Stimulated activated CD4-positive, alpha-beta T cell treated with anti-CD3 and anti-CD28 coated beads, Interleukin-15, amount 100 ng/mL, for 48 hours (primary cell): ENCODE results near the gene ROR1.

Experiments
- DNase-seq, 2 donors: peaks; one replicate each; pipeline ENCODE4 v3.0.0-alpha.2; 2020; ENCODE audit warnings: low read depth in 2 of 2

Gene ROR1

DNA sequence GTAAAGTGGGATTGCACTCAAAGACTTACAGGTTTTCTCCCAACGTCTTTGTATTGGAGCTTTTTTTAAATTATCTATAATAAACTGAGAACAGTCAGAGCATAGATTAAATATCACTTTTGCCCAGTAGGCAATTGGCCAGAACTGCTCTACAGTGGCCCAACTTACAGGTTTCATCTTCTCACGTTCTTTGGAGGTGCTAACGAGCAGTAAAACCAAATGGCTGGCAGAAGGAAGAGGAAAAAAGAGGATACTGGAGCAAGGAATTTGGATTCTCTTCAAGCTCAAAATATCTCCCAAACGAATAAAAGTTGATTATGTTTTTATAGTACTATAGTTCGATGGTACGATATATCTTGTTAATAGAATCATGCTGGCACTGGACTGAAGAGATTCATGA is 201.1 kb downstream of the ROR1 start:
- DNase-seq: no peak

DNA sequence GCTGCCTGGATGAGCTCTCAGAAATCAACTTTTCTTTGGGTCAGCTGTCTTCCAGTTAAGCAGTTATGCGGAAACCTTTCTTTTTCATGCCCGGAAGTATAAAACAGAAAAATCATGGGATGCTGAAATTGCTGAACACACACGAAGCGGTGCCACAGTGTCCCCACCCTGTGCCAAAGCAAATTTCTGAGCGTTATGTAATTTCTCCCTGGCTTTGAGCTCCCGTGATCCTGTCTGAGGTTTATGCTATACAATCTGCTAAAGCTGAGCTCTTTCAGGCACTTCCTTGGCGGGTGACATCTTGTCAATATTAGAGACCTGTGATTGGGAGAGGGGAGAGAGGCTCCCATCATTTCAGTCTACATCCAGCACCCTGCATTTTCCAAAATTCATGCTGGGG is 201.7 kb downstream of the ROR1 start:
- DNase-seq: no peak

DNA sequence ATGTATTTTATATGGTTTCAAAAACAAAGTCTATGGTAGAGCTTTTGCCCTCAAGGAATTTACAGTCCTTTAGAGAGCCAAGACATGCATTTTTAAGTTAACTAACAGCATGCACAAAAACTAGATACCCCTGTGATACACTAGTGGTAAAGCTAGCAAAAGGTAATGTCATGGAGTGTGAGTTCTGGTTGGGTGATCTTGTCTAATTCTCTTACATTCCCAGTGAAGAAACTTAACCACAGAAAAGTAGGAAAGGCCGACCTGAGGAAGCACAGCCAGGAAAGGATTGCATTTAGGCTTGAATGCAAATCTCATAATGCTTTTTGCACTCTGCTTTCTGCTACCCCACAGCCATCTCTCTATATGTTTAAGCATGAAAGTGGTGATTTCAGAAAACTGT is 202.2 kb downstream of the ROR1 start:
- no peak for DNase-seq

DNA sequence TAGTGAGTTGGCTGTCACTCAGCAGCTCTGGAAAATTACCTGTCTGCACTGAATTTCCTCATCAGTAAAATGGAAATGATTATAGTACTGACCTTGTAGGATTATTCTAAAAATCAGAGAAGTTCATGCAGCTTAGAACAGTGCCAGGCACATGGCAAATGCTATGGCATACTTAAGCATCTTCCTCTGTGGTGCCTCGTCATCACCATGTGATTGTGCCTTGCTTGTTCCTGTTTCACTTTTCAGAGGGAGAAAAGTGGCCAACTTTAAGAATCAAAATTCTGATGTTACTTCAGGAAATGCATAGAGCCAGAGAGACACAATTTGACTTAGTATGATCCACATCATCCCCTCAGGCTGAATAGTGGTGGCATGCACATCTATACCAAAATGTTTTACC is 203.6 kb downstream of the ROR1 start:
- DNase-seq: no peak

DNA sequence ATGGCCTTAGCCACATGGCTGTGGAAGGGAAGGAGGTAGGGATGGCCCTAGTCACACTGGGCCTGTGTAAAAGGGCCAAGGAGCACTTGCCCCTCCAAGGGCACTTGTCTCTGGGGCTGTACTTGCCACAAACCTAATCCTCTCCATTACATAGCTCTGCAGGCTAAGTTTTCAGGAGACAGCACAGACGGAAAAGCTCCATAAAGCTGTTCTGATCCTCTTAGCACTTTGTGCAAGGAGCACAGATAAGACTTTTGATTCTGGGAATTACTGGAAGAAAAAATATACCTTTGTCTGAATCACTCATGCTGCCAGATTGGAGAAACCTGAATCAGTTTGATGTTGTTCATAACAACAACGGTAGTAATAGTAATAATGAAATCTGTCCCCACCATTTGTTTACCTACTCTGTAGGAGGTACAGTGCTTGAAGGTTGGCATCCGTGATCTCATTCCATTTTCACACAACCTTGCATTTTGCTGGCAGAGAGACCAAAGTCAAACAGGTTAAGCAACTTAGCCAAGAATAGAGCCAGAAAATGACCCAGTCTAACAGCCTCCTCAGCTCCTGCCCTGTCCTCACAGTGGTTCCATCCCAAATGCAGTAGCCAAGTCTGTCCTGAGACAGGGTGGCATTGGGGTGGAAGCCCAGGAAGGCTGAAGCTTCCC is 207.1 kb downstream of the ROR1 start:
- no peak for DNase-seq

DNA sequence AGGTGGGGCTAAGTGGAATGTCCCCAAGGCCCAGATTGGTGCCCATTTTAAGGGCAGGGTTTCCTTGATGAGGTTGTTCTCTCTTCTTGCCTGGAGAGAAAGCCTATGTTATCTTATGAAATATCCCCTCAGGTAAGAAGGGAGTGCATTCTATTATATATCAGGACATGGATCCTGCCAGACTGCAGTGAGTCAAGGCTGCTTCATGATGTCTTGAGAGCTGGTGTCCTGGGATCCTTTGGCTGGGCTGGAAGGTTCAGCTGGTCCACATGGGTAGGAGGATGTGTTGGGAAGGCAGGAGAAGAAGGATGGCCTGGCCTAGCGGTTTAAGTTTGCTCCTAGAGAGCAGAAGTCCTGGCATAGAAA is 207.6 kb downstream of the ROR1 start:
- no peak for DNase-seq

DNA sequence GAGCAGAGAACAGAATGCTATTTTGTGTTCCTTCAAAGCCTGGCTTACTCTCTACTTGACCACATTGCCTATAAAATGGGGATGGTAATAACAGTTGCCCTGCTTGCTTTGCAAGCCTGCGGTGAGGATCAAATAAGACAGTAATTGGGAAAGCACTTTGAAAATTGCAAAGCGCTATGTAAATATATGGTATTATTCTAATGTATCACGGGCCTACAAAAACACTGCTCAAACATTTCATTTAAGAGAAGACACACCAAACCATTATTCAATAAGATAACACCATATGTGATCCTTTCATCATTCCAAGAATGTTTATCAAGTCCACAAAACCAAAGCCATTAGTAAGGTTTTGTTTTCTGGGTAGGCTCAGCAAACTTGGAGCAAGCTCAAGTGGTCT is 208.4 kb downstream of the ROR1 start:
- DNase-seq: no peak

DNA sequence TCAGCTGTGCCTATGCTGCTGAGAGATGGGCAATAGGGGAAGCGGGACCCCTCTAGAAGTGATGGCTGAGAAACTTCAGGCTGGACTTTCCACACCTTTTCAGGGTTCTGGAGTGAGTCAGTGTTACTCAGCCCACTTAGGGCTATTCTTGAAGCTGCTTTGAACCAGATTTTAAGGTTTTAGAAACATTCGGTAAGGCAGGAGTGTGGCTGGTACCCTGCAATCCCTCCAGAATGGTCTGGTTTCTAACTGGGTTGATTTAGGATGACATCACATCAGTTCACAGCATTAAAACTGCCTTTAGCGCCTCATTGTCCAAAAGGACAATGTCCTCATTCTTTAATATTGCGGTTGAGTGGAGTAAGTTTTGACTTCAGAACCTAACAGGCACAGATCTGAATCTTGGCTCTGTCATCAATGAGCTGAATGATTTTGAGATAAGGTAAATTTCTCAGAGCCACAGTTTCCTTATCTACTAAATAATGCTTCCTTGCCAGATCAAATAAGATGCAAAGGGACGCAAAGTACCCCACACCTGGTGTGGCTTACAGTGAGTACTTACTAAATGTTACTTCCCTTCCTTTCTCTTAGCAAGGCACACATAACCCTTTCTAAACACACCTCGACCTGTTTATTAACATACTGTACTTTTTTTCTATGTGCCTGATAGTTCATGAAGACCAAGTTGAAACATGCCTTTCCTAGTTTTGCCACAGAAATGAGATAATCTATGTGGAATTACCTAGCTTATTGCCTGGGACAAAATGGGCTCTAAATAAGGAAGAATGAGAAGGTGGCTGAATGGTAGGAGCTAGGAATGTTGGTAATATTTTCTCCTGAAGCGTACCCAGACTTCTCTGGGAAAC is 209.8 kb downstream of the ROR1 start:
- no peak for DNase-seq

DNA sequence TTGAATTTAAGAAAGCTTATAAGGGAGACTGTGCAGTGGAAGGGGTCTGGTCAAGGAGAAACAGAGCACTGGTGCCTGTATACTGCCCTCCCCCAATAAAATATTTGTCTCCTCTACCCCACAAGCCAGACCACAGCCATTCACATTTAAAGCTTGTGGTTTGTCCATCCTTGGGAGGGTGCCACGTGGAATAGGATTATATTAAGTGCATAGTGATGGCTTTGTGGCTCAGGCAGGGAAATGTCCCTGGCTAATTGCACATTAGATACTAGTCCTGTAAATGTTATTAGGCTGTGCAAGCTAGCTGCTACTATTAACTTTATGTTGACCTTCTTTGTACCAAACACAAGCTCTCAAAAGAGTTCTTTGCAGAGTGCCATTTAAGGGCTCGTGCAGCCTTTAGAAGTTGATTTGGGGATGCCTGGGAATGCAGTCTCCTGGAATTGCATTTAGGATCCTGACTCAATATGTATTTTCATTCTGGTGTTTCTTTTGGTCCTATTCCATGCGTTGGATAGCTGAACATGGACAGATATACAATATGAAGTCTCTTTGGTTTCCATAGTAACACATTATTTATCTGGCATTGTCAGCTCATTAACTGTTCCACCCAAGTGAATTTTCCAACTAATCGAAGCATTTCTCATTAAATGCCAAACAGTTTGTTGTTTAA is 210.6 kb downstream of the ROR1 start:
- DNase-seq: no peak

DNA sequence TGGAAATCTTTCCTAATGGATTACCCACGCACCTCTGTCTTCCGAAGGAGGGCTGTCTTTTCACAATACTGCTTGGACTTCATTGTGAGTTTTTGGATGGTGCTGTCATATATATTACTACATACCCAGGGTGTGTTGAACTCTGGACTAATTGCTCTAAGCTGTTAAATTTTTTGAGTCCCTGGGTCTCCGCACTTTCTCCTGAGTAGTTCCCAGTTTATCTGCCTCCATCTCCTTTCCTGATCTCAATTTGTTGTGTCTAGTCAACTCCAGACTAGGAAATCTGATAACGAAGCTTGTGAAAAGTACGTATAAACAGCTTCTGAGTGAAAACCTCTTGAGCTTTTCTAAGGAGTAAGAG is 211.1 kb downstream of the ROR1 start:
- no peak for DNase-seq

DNA sequence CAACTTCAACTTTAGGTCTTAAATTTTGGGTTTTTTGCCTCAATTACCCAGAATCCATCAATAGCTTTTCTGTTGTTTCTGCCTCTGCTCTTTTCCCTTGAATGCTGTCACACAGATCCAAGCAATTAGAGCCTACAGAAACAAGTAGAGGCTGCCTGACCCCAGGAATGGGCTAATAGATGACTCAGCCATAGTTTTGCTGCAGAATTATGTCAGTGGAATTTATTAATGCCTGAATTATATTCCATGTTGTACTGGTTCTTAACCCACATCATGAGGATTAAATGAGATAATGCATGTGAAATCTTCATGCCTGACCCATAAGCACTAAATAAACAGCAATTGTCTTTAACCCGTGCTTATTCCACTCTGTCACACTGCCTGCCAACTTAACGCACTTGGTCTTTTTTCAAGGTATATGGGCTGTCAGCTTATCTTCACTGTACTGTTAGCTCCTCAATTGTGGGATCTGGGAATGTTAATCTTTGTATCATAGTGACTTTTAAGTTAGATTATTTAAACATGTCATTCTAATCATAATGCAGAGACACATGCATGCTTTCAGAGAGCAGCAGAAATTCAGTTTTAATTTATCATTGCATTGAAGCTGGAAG is 213.3 kb downstream of the ROR1 start:
- DNase-seq: no peak

DNA sequence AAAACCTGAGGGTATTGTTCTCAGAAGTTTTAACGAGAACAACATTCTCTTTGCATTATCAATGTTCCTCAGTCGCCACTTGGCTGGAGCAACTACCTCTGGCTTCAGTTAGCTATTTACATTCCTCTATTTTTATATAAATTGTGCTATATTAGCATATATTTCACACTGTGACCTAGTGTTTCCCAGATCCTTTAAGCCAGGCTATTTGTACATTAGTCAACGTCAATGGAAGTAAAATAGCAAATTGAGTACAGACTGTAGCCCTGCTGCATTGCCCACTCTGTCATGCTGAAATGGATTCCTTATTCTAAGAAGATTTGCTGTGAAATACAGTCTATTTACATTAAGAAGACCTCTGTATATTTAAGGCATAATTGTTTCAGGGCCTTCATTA is 213.8 kb downstream of the ROR1 start:
- no peak for DNase-seq

DNA sequence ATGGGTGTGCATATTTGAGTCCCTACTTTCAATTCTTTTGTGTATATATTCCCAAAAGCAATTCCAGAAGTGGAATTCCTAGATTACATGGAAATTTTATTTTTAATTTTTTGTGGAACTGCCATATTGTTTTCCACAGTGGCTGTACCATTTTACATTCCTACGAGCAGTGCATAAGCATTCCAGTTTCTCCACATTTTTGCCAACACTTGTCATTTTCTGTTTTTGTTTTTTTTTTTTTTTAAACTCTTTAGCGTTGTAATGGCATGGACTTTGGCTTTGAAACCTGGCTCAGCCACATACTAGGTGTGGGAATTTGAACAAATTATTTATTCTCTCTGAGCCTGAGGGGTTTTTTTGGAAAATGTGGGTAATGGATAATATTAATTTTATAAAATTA is 215.1 kb downstream of the ROR1 start:
- DNase-seq: no peak

DNA sequence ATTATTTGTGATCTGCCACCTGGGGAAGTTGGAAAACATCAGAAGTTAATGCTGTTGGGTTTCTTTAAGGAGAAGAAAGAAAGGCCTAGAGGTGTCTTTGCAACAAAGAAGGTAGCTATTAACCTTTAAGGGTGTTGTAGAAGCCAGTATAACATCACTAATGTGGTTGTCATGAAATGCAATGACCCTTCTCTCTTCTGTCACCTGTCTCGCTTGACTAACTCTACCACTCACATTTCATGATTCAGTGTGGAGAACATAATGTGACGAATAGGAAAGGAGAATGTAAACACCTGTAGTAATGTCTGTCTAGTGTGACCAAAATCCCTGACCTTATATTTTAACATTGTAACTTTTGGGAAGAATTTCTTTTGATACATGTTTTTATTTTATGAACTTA is 217.9 kb downstream of the ROR1 start:
- DNase-seq: no peak

DNA sequence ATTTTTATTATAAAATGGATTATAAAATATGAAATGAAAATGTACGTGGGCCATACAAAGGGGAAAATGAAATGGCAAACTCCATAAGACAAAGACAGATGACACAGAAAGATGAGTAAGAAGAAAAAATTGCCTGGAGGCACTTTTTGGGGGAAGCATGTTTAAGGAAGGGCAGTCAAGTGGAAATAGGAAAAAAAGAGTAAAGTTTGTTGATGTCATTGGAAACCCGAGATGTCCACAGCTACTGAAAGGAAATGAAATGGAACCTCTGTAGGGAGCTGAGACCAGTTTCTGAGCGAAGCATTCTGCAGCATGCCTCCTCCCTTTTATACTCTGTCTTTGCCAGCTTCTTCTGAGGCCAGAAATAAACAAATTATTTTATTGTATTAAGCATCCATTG is 226.2 kb downstream of the ROR1 start:
- DNase-seq: no peak

DNA sequence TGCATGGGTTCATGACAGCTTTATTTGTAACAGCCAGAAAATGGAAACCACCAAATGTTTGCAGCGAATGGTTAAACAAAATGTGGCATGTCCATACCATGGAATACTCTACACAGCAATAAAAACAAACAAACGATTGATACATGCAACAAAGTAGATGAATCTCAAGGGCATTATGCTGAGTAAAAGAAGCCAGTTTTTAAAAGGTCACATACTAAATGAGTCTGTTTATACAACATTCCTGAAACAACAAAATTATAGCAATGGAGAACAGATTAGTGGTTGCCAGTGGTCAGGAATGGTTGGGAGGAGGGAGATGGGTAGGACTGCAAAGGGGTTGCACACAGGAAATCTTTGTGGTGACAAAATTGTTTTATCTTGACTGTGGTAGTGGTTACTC is 227.2 kb downstream of the ROR1 start:
- no peak for DNase-seq

DNA sequence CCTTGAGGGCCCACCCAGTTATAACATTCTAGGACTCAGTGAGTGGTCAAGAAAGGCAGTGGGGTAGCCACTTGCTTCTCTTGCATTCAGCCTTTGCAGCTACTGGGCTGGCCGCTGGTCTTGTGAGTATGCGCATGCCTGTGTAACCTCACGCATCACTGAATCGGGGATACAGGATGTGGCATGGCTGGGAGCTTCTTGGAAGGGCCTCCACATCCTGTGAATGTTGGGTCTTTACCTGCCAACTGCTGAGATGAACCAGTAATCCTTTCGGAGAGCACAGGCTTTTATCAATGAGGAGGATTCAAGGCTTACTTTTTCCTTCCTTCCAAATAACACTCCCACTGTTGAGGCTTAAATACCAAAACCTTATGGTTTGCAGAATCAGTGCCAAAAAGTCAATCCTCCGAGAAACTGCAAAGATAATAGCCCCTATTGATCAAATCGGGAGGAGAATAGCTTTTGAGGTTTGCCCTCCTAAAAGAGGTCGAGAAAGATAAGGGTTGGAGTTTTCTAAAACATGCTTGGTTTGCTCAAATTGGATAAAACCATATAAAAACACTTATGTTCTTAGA is 230.7 kb downstream of the ROR1 start:
- DNase-seq: no peak

DNA sequence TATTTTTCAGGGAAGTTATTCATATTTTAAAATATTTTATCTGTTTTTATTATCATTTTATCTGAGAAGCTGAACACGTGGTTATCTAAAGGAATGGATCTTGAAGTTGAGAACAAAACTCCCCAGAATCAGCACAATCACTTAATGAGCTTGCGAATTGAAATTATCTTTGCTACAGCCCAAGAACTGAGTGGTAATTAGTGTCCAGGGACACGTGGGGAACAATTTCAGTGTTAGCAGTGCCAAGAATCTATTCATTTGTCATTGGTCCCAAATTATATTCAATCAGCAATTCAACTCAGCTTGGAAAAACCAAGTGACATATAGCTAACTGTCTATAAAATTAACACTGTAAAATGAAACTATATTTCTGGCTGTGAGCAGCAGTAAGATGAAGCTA is 232.0 kb downstream of the ROR1 start:
- no peak for DNase-seq

DNA sequence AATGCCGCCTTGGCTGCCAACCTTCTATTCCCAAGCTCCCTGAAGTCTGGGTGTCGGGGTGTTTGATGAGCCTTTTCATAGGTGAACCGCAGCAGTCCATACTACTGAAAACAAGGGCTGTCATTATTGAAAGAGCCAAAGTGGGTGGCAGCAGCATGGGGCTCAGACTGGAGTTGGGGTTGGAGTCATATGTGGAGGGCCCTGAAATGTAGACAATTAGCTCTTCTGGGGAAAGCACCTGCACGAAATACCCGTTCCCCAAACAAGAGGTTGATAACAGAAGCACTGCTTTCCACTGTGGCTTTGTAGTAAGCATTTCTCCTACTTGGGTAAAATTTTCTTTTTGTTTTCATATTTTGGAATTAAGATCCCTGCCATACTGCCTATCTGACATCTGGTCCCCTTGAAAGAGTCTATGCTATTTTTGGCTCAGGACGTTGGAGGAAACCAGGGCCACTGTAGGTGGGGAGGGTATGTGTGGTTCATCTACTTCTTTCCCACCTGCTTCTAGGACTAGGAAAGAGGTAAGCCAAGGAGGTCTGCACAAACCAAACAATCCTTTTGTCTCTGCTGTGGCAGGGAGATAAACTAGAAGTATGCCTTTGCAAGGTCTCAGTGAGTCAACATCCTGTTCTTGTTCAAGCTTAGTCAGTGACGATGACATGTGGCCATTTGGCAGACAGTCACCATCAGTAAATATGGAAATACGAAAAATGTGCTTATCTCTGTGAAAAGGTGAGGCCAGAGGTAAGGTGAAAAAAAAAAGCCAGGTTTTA is 232.6 kb downstream of the ROR1 start:
- DNase-seq: no peak

DNA sequence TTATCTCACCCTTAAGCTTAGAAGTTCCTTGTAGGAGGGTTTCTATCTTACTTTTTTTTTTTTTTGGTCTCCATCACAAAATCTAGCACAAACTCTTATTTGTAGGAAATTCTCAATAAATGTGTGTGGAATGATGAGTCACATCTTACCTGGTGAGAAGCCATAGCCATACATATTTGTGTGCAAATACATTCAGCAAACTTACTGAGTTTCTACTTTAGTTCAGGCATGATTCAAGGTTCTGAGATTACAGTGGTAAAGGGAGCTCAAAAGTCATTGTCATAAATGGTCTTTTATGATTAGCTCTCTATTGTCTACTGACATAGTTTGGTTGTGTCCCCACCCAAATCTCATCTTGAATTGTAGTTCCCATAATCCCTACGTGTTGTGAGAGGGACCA is 236.5 kb downstream of the ROR1 start:
- no peak for DNase-seq

DNA sequence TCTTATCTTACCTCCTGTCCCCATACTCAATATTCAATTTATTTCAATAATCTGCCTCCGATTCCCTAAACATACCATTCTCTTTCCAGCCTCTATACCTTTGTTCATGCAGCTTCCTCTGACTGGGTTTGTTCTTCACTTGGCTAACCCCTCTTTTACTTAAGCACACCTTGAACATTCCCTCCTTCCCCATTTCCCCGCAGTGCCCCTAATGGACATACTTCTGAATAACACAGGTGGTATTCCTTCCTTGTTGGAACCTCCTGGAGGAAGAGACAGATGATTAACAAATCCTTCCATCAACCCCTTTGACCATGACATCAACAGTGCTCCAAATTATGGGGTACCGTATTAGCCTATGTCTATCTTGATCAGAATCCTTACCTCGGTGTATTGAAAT is 239.6 kb downstream of the ROR1 start:
- DNase-seq: no peak

DNA sequence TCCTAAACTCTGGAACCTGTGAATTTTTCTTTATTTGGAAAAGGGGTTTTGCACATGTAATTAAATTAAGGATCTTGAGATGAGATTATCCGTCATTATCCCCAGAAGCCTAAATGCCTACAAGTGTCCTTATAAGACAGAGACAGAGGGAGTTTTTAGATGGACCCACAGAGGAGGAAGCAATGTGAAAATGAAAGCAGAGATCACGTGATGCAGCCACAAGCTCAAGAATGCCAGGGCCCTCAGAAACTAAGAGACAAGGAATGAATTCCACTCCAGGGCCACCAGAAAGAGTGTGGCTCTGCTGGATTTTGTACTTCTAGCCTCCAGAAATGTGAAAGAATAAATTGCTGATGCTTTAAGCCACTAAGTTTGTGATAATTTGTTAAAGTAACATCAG is 246.0 kb downstream of the ROR1 start:
- no peak for DNase-seq
